Endothelial cell of umbilical vein (primary cell): ENCODE data around the gene CAMTA1. TPM values are rescaled to one million over a fixed set of nuclear protein-coding genes. Genes with fewer than 3 reads are reported as not detected.

ENCODE experiments used
- BruUV-seq: library from RNA; stranded (reverse); fragments of 400-500 nt; replicated peaks from 2 replicates; lab custom pipeline; 2021; lab: Mats Ljungman, UMichigan
- CTCF ChIA-PET: fragments of 300-600, 350-600 bp; sonication (Branson Sonifier 250); formaldehyde crosslinking; loops from one replicate; lab custom pipeline; 2021; ENCODE audit warnings: antibody characterized with exemption, inconsistent platforms; lab: Charles Lee
- POLR2A ChIA-PET: fragments of 300-600, 350-600 bp; sonication (Branson Sonifier 250); formaldehyde crosslinking; loops from one replicate; lab custom pipeline; 2021; ENCODE audit warnings: antibody characterized with exemption, inconsistent platforms; lab: Charles Lee
- DNase-seq: peaks from one replicate; pipeline ENCODE4 v3.0.0-alpha.2; 2011; ENCODE audit warnings: low read depth, low spot score
- FAIRE-seq: peaks from 2 replicates; lab custom pipeline; 2011; peaks lifted over from hg19 to GRCh38; lab: Jason Lieb, UNC
- H2AFZ ChIP-seq: 2 replicates; pipeline ENCODE4 v1.6.0; 2012; ENCODE audit warnings: low read depth, low read length, control low read depth, inconsistent platforms
- H3K27ac ChIP-seq: 2 replicates; pipeline ENCODE4 v1.5.1; 2011; ENCODE audit warnings: low read depth, mild to moderate bottlenecking, control low read depth, low read length, moderate library complexity; ENCODE audit not compliant: insufficient read depth
- H3K27me3 ChIP-seq, 2 experiments: 2 replicates each; pipeline versions ENCODE4 v1.6.0 to v1.6.1; 2011; ENCODE audit warnings: low read length in 2 of 2, mixed read lengths in 1 of 2; ENCODE audit not compliant: control insufficient read depth in 2 of 2, insufficient read depth in 2 of 2
- H3K36me3 ChIP-seq, 2 experiments: 2 replicates in 1 of 2; 3 replicates in 1 of 2; pipeline ENCODE4 v1.5.1; 2011; ENCODE audit warnings: low read length in 2 of 2, mild to moderate bottlenecking in 1 of 2, moderate library complexity in 1 of 2; ENCODE audit not compliant: control insufficient read depth in 2 of 2, insufficient read depth in 2 of 2; ENCODE audit errors: extremely low read depth in 1 of 2
- H3K4me1 ChIP-seq: 3 replicates; pipeline ENCODE4 v1.5.1; 2011; ENCODE audit warnings: mild to moderate bottlenecking, low read length; ENCODE audit not compliant: control insufficient read depth, insufficient read depth; ENCODE audit errors: extremely low read depth
- H3K4me2 ChIP-seq: 2 replicates; pipeline ENCODE4 v1.6.1; 2011; ENCODE audit warnings: low read length, control low read depth, mixed read lengths; ENCODE audit not compliant: insufficient read depth
- H3K4me3 ChIP-seq, 3 experiments: fragments of 200-600 bp in 1 of 3; sonication (generic), shearing (Covaris generic) in 1 of 3; replicated peaks in 1 of 3; 2 replicates each; pipeline ENCODE4 v1.5.1; 2011 to 2016; ENCODE audit warnings: control low read depth in 3 of 3, low read length in 3 of 3, mild to moderate bottlenecking in 2 of 3, inconsistent platforms in 1 of 3, low read depth in 1 of 3, moderate library complexity in 1 of 3; ENCODE audit not compliant: insufficient read depth in 1 of 3
- H3K79me2 ChIP-seq: 2 replicates; pipeline ENCODE4 v1.6.0; 2012; ENCODE audit warnings: low read length, inconsistent platforms; ENCODE audit not compliant: control insufficient read depth, insufficient read depth
- H3K9ac ChIP-seq: replicated peaks from 2 replicates; pipeline ENCODE3; 2011; ENCODE audit warnings: low read length, control low read depth; ENCODE audit not compliant: insufficient read depth; ENCODE audit errors: extremely low read depth
- H3K9me1 ChIP-seq: replicated peaks from 3 replicates; pipeline ENCODE4 v1.6.0; 2011; ENCODE audit warnings: mild to moderate bottlenecking, low read length; ENCODE audit not compliant: control insufficient read depth, insufficient read depth; ENCODE audit errors: extremely low read depth
- H3K9me3 ChIP-seq: replicated peaks from 2 replicates; pipeline ENCODE4 v1.5.1; 2012; ENCODE audit warnings: low read length, inconsistent platforms; ENCODE audit not compliant: control insufficient read depth, insufficient read depth
- H4K20me1 ChIP-seq: replicated peaks from 2 replicates; pipeline ENCODE3; 2011; ENCODE audit warnings: mild to moderate bottlenecking, low read length; ENCODE audit not compliant: control insufficient read depth, insufficient read depth; ENCODE audit errors: extremely low read depth
- EZH2 ChIP-seq: IDR thresholded peaks from 2 replicates; pipeline ENCODE4 v1.6.1; 2012; ENCODE audit warnings: borderline replicate concordance, low read depth, mild to moderate bottlenecking, moderate library complexity, low read length, inconsistent platforms; ENCODE audit not compliant: severe bottlenecking
- FOS ChIP-seq: IDR thresholded peaks from 2 replicates; pipeline ENCODE4 v1.6.1; 2011; ENCODE audit warnings: mild to moderate bottlenecking, low read length, moderate library complexity, borderline replicate concordance; ENCODE audit not compliant: insufficient read depth
- GATA2 ChIP-seq: IDR thresholded peaks from 2 replicates; pipeline ENCODE4 v1.7.0; 2011; ENCODE audit warnings: low read depth, mild to moderate bottlenecking, moderate library complexity, mixed read lengths, low read length; ENCODE audit not compliant: insufficient read length, insufficient read depth
- JUN ChIP-seq: IDR thresholded peaks from 2 replicates; pipeline ENCODE4 v1.6.1; 2011; ENCODE audit warnings: borderline replicate concordance, low read depth; ENCODE audit not compliant: insufficient read length, insufficient read depth
- MYC ChIP-seq: IDR thresholded peaks from one replicate; pipeline ENCODE4 v1.6.1; 2011; ENCODE audit warnings: mild to moderate bottlenecking, low read depth, low read length
- POLR2A ChIP-seq: IDR thresholded peaks from 2 replicates; pipeline ENCODE4 v1.6.1; 2012; ENCODE audit warnings: low read depth, mild to moderate bottlenecking, control low read depth, low read length
- POLR2AphosphoS5 ChIP-seq: IDR thresholded peaks from 2 replicates; pipeline ENCODE4 v1.6.1; 2012; ENCODE audit warnings: low read depth, mild to moderate bottlenecking, control low read depth, low read length, moderate library complexity; ENCODE audit not compliant: insufficient read depth
- dilution Hi-C: fragments of 300-500 bp; cut with MboI; formaldehyde crosslinking; loops from one replicate; pipeline ENCODE4 v1.15.0; 2019; ENCODE audit warnings: low sequenced_read_pairs; ENCODE audit not compliant: extremely low pct_ligation_motif_present
- intact Hi-C: fragments of 100-400 bp; cut with micrococcal nuclease; formaldehyde crosslinking; loops from one replicate; pipeline ENCODE4 v1.10.0; 2022
- polyA plus RNA-seq, 4 experiments: library from polyadenylated mRNA; depleted of rRNA in 3 of 4; stranded (reverse) in 3 of 4; unstranded in 1 of 4; fragments of >200 nt; gene quantifications; 2 replicates each; pipeline versions ENCODE4 v1.2.1 to v1.2.3, GENCODE V29; 2011 to 2012; ENCODE audit warnings: missing spikeins in 1 of 4
- total RNA-seq: library from RNA; stranded (reverse); gene quantifications from 2 replicates; pipeline ENCODE4 v1.2.3, GENCODE V29; 2021
- TF ChIP-seq, protein P1 (sequence below), 2 donors: IDR thresholded peaks; 1 replicate in 1 of 2; 2 replicates in 1 of 2; pipeline ENCODE4 v1.5.1; 2011; ENCODE audit warnings: low read length in 2 of 2, mild to moderate bottlenecking in 2 of 2, moderate library complexity in 2 of 2, control low read depth in 1 of 2, inconsistent platforms in 1 of 2, low read depth in 1 of 2; ENCODE audit not compliant: insufficient read depth in 1 of 2; ENCODE audit errors: extremely low read depth in 1 of 2
- TF ChIP-seq, protein P2 (sequence below): IDR thresholded peaks from 2 replicates; pipeline ENCODE4 v1.6.1; 2011; ENCODE audit not compliant: insufficient read depth, insufficient read length

Gene CAMTA1
- total and polyA plus RNA-seq, 2 donors (not counting 3 experiments of a cell fraction or from before 2014, with no cell fraction given): 50.8 to 92.7 TPM

DNA sequence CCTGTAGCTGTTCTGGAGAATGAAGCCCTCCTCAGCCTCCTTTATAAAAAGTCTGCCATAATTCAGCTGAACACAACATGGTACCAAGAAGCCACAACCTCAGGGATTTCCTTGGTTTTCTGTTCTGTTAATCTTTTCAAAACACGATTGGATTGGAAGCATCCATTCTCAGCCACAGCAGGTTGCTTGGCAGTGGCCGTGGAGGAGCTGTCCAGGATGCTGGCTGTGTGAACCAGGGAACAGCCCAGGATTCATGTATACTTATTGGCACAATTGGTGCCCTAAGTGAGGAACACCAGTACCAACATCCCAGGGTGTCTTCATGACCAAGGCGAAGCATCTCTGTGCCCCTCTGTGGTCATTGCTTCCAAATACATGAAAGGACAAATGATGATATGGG, 393.5 kb downstream of the CAMTA1 start:
- no peaks in the 10 kb centered on the region for H4K20me1 ChIP-seq
- POLR2A ChIA-PET: no interaction called here
- no peak overlapping the region for H3K4me3 ChIP-seq
- H3K4me2 ChIP-seq: no peak overlapping the region
- H3K36me3 ChIP-seq: no peaks in the 10 kb centered on the region
- no peaks in the 10 kb centered on the region for H3K4me1 ChIP-seq
- H2AFZ ChIP-seq: no peak overlapping the region
- no peak overlapping the region for H3K27ac ChIP-seq
- TF ChIP-seq FOS (no peak), JUN (no peak), MYC (no peak)
- TF ChIP-seq, protein P1, sequence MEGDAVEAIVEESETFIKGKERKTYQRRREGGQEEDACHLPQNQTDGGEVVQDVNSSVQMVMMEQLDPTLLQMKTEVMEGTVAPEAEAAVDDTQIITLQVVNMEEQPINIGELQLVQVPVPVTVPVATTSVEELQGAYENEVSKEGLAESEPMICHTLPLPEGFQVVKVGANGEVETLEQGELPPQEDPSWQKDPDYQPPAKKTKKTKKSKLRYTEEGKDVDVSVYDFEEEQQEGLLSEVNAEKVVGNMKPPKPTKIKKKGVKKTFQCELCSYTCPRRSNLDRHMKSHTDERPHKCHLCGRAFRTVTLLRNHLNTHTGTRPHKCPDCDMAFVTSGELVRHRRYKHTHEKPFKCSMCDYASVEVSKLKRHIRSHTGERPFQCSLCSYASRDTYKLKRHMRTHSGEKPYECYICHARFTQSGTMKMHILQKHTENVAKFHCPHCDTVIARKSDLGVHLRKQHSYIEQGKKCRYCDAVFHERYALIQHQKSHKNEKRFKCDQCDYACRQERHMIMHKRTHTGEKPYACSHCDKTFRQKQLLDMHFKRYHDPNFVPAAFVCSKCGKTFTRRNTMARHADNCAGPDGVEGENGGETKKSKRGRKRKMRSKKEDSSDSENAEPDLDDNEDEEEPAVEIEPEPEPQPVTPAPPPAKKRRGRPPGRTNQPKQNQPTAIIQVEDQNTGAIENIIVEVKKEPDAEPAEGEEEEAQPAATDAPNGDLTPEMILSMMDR (IDR thresholded peaks at IDR 0.05; ENCODE audit: extremely low read depth in 1 of 2, insufficient read depth in 1 of 2, low read depth in 1 of 2, low read length in 2 of 2): no peak
- no peaks in the 10 kb centered on the region for H3K27me3 ChIP-seq
- H3K79me2 ChIP-seq: no peaks in the 10 kb centered on the region
- no peak overlapping the region for H3K9ac ChIP-seq
- intact Hi-C loops: no loop called here
- no peaks in the 10 kb centered on the region for H3K9me1 ChIP-seq
- H3K9me3 ChIP-seq: no peaks in the 10 kb centered on the region
- no TSS peak for BruUV-seq
- DNase-seq: no peak
- CTCF ChIA-PET: no interaction called here
- FAIRE-seq: no peak
- dilution Hi-C loops: no loop called here

DNA sequence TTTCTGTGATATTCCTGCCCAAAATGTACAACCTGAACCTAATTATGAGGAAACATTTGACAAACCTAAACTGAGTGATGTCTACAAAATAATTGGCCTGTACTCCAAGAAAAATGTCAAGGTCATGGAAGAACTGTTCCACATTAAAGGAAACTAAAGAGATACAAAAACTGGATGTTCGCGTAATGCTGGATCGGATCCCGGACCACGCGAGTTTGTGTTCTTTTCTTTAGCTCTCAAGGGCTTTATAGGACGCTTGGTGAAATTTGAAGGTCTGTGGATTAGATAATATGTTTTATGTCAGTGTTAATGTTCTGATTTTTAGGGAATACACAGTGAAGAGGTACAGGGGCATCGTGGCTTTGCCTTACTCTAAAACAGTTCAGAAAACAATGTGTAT, 400.5 kb downstream of the CAMTA1 start:
- CTCF ChIA-PET: no interaction called here
- FAIRE-seq: no peak

More for the DNA sequence above, 400.5 kb downstream of the CAMTA1 start:
- Histone ChIP-seq H3K4me1 (no peaks in the 10 kb centered on the region), H3K4me3 (no peak overlapping the region), H2AFZ (no peak overlapping the region), H3K9me3 (no peaks in the 10 kb centered on the region), H3K27ac (no peak overlapping the region), H3K27me3 (no peaks in the 10 kb centered on the region), H3K9me1 (no peaks in the 10 kb centered on the region), H3K9ac (no peak overlapping the region), H3K79me2 (no peaks in the 10 kb centered on the region), H4K20me1 (no peaks in the 10 kb centered on the region), H3K36me3 (no peaks in the 10 kb centered on the region), H3K4me2 (no peak overlapping the region)
- intact Hi-C loops: no loop called here
- dilution Hi-C loops: no loop called here
- TF ChIP-seq POLR2A (no peak), FOS (no peak), GATA2 (no peak), JUN (no peak), POLR2AphosphoS5 (no peak), EZH2 (no peak), MYC (no peak)
- TF ChIP-seq, protein P1 (IDR thresholded peaks at IDR 0.05; ENCODE audit: extremely low read depth in 1 of 2, insufficient read depth in 1 of 2, low read depth in 1 of 2, low read length in 2 of 2): no peak
- TF ChIP-seq, protein P2, sequence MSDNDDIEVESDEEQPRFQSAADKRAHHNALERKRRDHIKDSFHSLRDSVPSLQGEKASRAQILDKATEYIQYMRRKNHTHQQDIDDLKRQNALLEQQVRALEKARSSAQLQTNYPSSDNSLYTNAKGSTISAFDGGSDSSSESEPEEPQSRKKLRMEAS: no peak
- no TSS peak for BruUV-seq
- POLR2A ChIA-PET: no interaction called here
- DNase-seq: no peak
